ENCODE measurements around the gene CCDC196.

CCDC196 gene

DNA sequence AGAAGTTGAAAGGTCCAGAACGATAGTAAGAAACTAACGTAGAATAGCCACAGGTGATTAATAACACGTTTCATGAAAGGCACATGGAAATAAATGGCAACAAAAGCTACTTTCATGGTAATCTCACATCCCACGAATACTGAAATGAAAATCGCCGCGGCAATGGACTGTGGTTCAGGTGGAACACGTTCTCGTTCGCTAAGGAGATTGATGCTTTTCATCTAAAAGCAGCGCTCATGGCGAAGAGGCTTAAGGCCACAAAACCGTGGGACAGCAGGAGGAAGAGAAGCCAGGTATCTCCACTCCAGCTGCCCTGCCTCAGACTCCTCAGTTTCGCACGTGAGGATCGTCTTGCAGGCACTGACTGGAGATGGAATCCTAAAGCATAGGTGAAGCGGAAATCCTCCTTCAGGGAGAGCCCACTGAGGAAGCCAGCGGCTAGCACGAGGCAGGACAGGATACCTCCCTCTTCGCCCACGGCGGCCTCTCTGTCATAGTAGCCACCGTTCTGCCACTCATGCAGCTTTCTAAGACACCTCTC is 21.1 kb downstream of the CCDC196 start:
- Histone ChIP-seq H3K27ac (peak overlapping the region; percentile 97), H3K36me3 (peaks cover 3% of the 10 kb centered on the region; the same call in 1 of the 2 replicates), H3K4me3 (ENCODE audit: low read depth, low read length) (peak overlapping the region; percentile 95), H3K9me3 (ENCODE audit: severe bottlenecking) (no peaks in the 10 kb centered on the region), H3K27me3 (ENCODE audit: insufficient read depth, low read depth, severe bottlenecking) (no peaks in the 10 kb centered on the region)
- DNase-seq = no peak
- TF ChIP-seq, protein P1, sequence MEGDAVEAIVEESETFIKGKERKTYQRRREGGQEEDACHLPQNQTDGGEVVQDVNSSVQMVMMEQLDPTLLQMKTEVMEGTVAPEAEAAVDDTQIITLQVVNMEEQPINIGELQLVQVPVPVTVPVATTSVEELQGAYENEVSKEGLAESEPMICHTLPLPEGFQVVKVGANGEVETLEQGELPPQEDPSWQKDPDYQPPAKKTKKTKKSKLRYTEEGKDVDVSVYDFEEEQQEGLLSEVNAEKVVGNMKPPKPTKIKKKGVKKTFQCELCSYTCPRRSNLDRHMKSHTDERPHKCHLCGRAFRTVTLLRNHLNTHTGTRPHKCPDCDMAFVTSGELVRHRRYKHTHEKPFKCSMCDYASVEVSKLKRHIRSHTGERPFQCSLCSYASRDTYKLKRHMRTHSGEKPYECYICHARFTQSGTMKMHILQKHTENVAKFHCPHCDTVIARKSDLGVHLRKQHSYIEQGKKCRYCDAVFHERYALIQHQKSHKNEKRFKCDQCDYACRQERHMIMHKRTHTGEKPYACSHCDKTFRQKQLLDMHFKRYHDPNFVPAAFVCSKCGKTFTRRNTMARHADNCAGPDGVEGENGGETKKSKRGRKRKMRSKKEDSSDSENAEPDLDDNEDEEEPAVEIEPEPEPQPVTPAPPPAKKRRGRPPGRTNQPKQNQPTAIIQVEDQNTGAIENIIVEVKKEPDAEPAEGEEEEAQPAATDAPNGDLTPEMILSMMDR (IDR thresholded peaks at IDR 0.05; ENCODE audit: low read depth, low read length) = no peak

DNA sequence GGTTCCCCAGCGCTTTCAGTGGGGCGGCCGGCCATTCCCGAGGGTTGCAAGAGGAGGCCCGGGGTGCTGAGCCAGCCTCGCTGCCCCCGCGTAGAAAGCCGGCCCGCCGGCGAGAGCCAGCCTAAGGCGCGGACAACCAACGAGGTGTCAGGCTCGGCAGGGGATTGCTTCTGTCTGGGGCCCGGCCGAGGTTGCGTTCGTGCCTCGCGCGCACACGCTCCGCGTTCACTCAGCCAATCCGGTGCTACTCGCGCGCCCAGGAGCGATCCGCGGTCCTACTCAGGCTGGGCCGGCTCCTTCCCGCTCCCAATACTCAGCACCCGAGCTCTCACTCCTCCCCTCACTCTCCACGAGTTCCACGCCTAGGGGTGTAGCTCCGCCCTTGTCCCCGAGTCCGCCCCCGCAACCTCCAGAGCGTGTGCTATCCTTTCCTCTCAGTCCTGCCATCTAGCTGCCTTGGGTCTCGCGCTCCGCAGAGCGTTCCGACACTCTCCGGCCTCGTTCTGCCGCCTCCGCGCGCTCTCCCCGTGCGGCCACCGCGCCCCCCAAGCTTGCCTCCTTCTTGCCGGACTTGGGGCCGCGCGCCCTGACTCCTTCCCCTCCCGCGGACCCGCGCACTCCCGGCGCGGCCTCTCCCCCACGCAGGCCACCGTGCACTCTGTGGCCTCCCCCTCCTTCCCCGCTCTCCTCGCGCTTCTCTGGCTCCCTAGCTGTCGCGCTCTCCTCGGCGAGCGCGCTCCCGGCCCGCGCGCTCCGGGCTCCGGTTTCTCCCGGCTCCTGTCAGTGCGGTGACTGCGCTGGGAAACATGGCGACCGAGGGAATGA is 21.8 kb downstream of the CCDC196 start, which contains the start of gene GPHN:
GPHN (plus strand) TSS at position 426 of the 825 bp plus-strand sequence.
- TF ChIP-seq, protein P1 (IDR thresholded peaks at IDR 0.05; ENCODE audit: low read depth, low read length) = peak; percentile 27; the same call in 1 of the 2 replicates
- Histone ChIP-seq H3K27ac (peak within 1 kb of the TSS; percentile 97), H3K36me3 (peaks cover 3% of the 10 kb centered on the region; the same call in 1 of the 2 replicates), H3K4me3 (ENCODE audit: low read depth, low read length) (peak within 1 kb of the TSS; percentile 95), H3K27me3 (ENCODE audit: insufficient read depth, low read depth, severe bottlenecking) (no peaks in the 10 kb centered on the region), H3K9me3 (ENCODE audit: severe bottlenecking) (no peaks in the 10 kb centered on the region)
- DNase-seq = peak; percentile 98

GRCh38 chr14:66508547-66508845 is 22.3 kb downstream of the CCDC196 start:
- H3K36me3 ChIP-seq = peaks cover 3% of the 10 kb centered on the region; the same call in 1 of the 2 replicates
- TF ChIP-seq, protein P1 (IDR thresholded peaks at IDR 0.05; ENCODE audit: low read depth, low read length) = no peak
- H3K27me3 ChIP-seq (ENCODE audit: insufficient read depth, low read depth, severe bottlenecking) = no peaks in the 10 kb centered on the region
- H3K27ac ChIP-seq = peak overlapping the region; percentile 97
- peak overlapping the region; percentile 95 for H3K4me3 ChIP-seq (ENCODE audit: low read depth, low read length)
- no peak for DNase-seq
- H3K9me3 ChIP-seq (ENCODE audit: severe bottlenecking) = no peaks in the 10 kb centered on the region

- Histone ChIP-seq H3K4me3 (ENCODE audit: low read depth, low read length) (peak overlapping the region; percentile 95), H3K9me3 (ENCODE audit: severe bottlenecking) (no peaks in the 10 kb centered on the region), H3K27me3 (ENCODE audit: insufficient read depth, low read depth, severe bottlenecking) (no peaks in the 10 kb centered on the region), H3K27ac (peak overlapping the region; percentile 97), H3K36me3 (peaks cover 3% of the 10 kb centered on the region; the same call in 1 of the 2 replicates)
- DNase-seq = peak; percentile 69
- TF ChIP-seq, protein P1 (IDR thresholded peaks at IDR 0.05; ENCODE audit: low read depth, low read length) = no peak
Observed at GRCh38 chr14:66508846-66509621, 22.9 kb downstream of the CCDC196 start.

- peak overlapping the region; percentile 95 for H3K4me3 ChIP-seq (ENCODE audit: low read depth, low read length)
Observed at GRCh38 chr14:66509874-66510273, 23.7 kb downstream of the CCDC196 start.

More at GRCh38 chr14:66509874-66510273, 23.7 kb downstream of the CCDC196 start:
- Histone ChIP-seq H3K27me3 (ENCODE audit: insufficient read depth, low read depth, severe bottlenecking) (no peaks in the 10 kb centered on the region), H3K27ac (peak overlapping the region; percentile 97), H3K9me3 (ENCODE audit: severe bottlenecking) (no peaks in the 10 kb centered on the region), H3K36me3 (peaks cover 3% of the 10 kb centered on the region; the same call in 1 of the 2 replicates)
- DNase-seq = no peak
- TF ChIP-seq, protein P1 (IDR thresholded peaks at IDR 0.05; ENCODE audit: low read depth, low read length) = no peak
